Activated CD4-positive, alpha-beta T cell treated with anti-CD3 and anti-CD28 coated beads, Interleukin-2, amount 50 U/mL, for 48 hours (primary cell): ENCODE results near the gene WDR27.

Source experiments
- DNase-seq, 2 experiments: peaks; one replicate each; pipeline ENCODE4 v3.0.0-alpha.2; 2020

WDR27 gene

GRCh38 chr6:169591616-169592015 lies 110.2 kb downstream of the WDR27 start:
- no peak for DNase-seq

- no peak for DNase-seq
These were observed 111.4 kb downstream of the WDR27 start for GRCh38 chr6:169590376-169590939.

GRCh38 chr6:169589699-169590257 lies 112.1 kb downstream of the WDR27 start:
- no peak for DNase-seq

GRCh38 chr6:169589293-169589692 lies 112.5 kb downstream of the WDR27 start:
- DNase-seq = peak in 1 of 2 experiments; percentile 19

GRCh38 chr6:169587975-169588374 lies 113.9 kb downstream of the WDR27 start:
- DNase-seq = no peak

- no peak for DNase-seq
These were observed 117.8 kb downstream of the WDR27 start for GRCh38 chr6:169583886-169584541.

GRCh38 chr6:169579407-169580111 lies 122.3 kb downstream of the WDR27 start:
- DNase-seq = no peak

- no peak for DNase-seq
These were observed 123.9 kb downstream of the WDR27 start for GRCh38 chr6:169577974-169578373.

GRCh38 chr6:169577236-169577635 lies 124.6 kb downstream of the WDR27 start:
- no peak for DNase-seq

- no peak for DNase-seq
These were observed 126.0 kb downstream of the WDR27 start for GRCh38 chr6:169575821-169576220.

- DNase-seq = no peak
These were observed 126.5 kb downstream of the WDR27 start for GRCh38 chr6:169575365-169575764.

- DNase-seq = no peak
These were observed 127.4 kb downstream of the WDR27 start for GRCh38 chr6:169574420-169574819.

- DNase-seq = no peak
These were observed 127.9 kb downstream of the WDR27 start for GRCh38 chr6:169573883-169574282.

- no peak for DNase-seq
These were observed 130.5 kb downstream of the WDR27 start for GRCh38 chr6:169571123-169571962.

GRCh38 chr6:169568314-169569087 lies 133.3 kb downstream of the WDR27 start:
- no peak for DNase-seq

GRCh38 chr6:169567819-169568218 lies 134.0 kb downstream of the WDR27 start:
- no peak for DNase-seq

GRCh38 chr6:169566961-169567750 lies 134.7 kb downstream of the WDR27 start:
- DNase-seq = no peak

GRCh38 chr6:169566319-169566718 lies 135.5 kb downstream of the WDR27 start:
- DNase-seq = no peak

GRCh38 chr6:169564453-169565240 lies 137.2 kb downstream of the WDR27 start:
- no peak for DNase-seq

GRCh38 chr6:169561665-169562064 lies 140.2 kb downstream of the WDR27 start:
- no peak for DNase-seq
